Prostate gland (tissue), 2 donors: ENCODE results near the gene FAM193A.
"Not testable (repeated sequence)": the region's sequence is repeated elsewhere in the genome, so short reads cannot be mapped to it uniquely, and the experiment has no call there.

Source experiments
- CTCF ChIP-seq, 4 experiments: fragments of 200-600 bp in 2 of 4; fragments of 450-650 bp in 2 of 4; sonication (generic) in 2 of 4; IDR thresholded peaks; 1 replicate in 3 of 4; 2 replicates in 1 of 4; pipeline ENCODE4 v1.5.1; 2016 to 2019; ENCODE audit warnings: antibody characterized with exemption in 4 of 4, mild to moderate bottlenecking in 2 of 4, moderate library complexity in 2 of 4
- POLR2AphosphoS5 ChIP-seq: sonication (generic); formaldehyde crosslinking; IDR thresholded peaks from one replicate; pipeline ENCODE4 v1.6.1; 2017; ENCODE audit warnings: antibody characterized with exemption

- not testable (repeated sequence) for TF ChIP-seq POLR2AphosphoS5; CTCF (IDR thresholded peaks at IDR 0.05)
Observed at GRCh38 chr4:2592014-2592413, 55.6 kb downstream of the FAM193A start.
